Right ventricle myocardium superior (tissue), 1 donor: ENCODE results near the gene TCN1. TPM values are rescaled to one million over a fixed set of nuclear protein-coding genes. Genes with fewer than 3 reads are reported as not detected.

ENCODE experiments used
- ATAC-seq: fragments of 200-7000 bp; cut with Tn5 transposase; one replicate; pipeline ENCODE4 v1.9.1; 2020; ENCODE audit warnings: mild to moderate bottlenecking; ENCODE audit not compliant: poor library complexity
- DNase-seq: peaks from one replicate; pipeline ENCODE4 v3.0.0-alpha.2; 2020
- intact Hi-C: fragments of 100-400 bp; cut with DNase I; formaldehyde crosslinking; loops from one replicate; pipeline ENCODE4 v1.11.2; 2022
- total RNA-seq: library from RNA; stranded (reverse); fragmentation: NEBNext Ultra II Directional; extraction: Animal tissue kit (Norgen Biotek cat#: 25700); gene quantifications from one replicate; pipeline ENCODE4 v1.2.1, GENCODE V29; 2021
- donor health status: DM: no; HTN: yes; CAD: no; lungs with severe emphysema.

The TCN1 gene
- total RNA-seq, 1 donor from 2014 or later = not detected

GRCh38 chr11:59815754-59816153 lies 50.5 kb downstream of the TCN1 start:
- intact Hi-C loops = no loop called here
- DNase-seq (no peak), ATAC-seq (no peak)

GRCh38 chr11:59814021-59814420 lies 52.3 kb downstream of the TCN1 start:
- ATAC-seq (no peak), DNase-seq (no peak)
- intact Hi-C loops = no loop called here

- DNase-seq = no peak
- no peak for ATAC-seq
- intact Hi-C loops = no loop called here
These were observed 52.9 kb downstream of the TCN1 start for GRCh38 chr11:59813364-59813763.

GRCh38 chr11:59812220-59812619 lies 54.1 kb downstream of the TCN1 start:
- no peak for DNase-seq
- intact Hi-C loops = no loop called here
- ATAC-seq = no peak

- DNase-seq (no peak), ATAC-seq (no peak)
- intact Hi-C loops = no loop called here
These were observed 55.4 kb downstream of the TCN1 start for GRCh38 chr11:59810911-59811259.

GRCh38 chr11:59810189-59810910 lies 55.9 kb downstream of the TCN1 start, which contains the start of gene MRPL16:
Gene MRPL16, minus strand, starts transcription at chr11:59810778. Its CDS starts 120 bp downstream, at chr11:59810658.
- intact Hi-C loops = no loop called here
- ATAC-seq = peak; percentile 98
- DNase-seq = peak; percentile 91

- DNase-seq = no peak
- ATAC-seq = no peak
- intact Hi-C loops = loop anchor here (10.0 kb wide), 1 partner anchor 132 kb away; no protein-coding TSS in a partner anchor
These were observed 59.2 kb downstream of the TCN1 start for GRCh38 chr11:59807047-59807610.

- ATAC-seq = no peak
- intact Hi-C loops = loop anchor here (5.0 to 10.0 kb wide), 2 partner anchors 129 to 267 kb away; no protein-coding TSS in a partner anchor
- DNase-seq = no peak
These were observed 62.2 kb downstream of the TCN1 start for GRCh38 chr11:59804061-59804460.

Other genes with a start within 250 kb of the TCN1 start
- gene PATL1, start 197.4 kb downstream of the TCN1 start, total RNA-seq = 21.6 TPM
- gene OR10V1, start 152.6 kb downstream of the TCN1 start, total RNA-seq = not detected
- 9.2 TPM for gene STX3, start 111.1 kb downstream of the TCN1 start, total RNA-seq
- 95.3 TPM for gene MRPL16, start 55.7 kb downstream of the TCN1 start, total RNA-seq
- gene CBLIF, start 21.0 kb downstream of the TCN1 start, total RNA-seq = not detected
- not detected for gene OOSP3, start 12.3 kb upstream of the TCN1 start, total RNA-seq
- not detected for gene OOSP1, start 71.9 kb upstream of the TCN1 start, total RNA-seq
- not detected for gene OOSP4A, start 97.5 kb upstream of the TCN1 start, total RNA-seq
- gene OOSP4B, start 150.7 kb upstream of the TCN1 start, total RNA-seq = not detected
- gene OOSP2, start 173.9 kb upstream of the TCN1 start, total RNA-seq = not detected
- gene MS4A3, start 190.2 kb upstream of the TCN1 start, total RNA-seq = not detected
- gene MS4A2, start 222.2 kb upstream of the TCN1 start, total RNA-seq = 1.0 TPM